Liver (tissue), 9 donors: Measurements from ENCODE around the gene C19orf47. TPM values are rescaled to one million over a fixed set of nuclear protein-coding genes. Genes with fewer than 3 reads are reported as not detected.

ENCODE experiments used
- DNase-seq: peaks from one replicate; pipeline ENCODE4 v3.0.0-alpha.2; 2017; ENCODE audit warnings: low spot score
- H3K27ac ChIP-seq, 2 donors: one replicate each; pipeline ENCODE4 v1.7.0; 2013; ENCODE audit warnings: inconsistent platforms in 2 of 2, low read length in 2 of 2, control low read depth in 1 of 2, low read depth in 1 of 2, mild to moderate bottlenecking in 1 of 2
- H3K27me3 ChIP-seq, 4 donors: one replicate each; pipeline versions ENCODE4 v1.6.1 to v1.7.0; 2013; ENCODE audit warnings: low read length in 3 of 4, inconsistent platforms in 1 of 4, mild to moderate bottlenecking in 1 of 4, moderate library complexity in 1 of 4; ENCODE audit not compliant: control insufficient read depth in 4 of 4, insufficient read depth in 4 of 4
- H3K36me3 ChIP-seq, 4 donors: one replicate each; pipeline versions ENCODE4 v1.6.1 to v1.7.0; 2013; ENCODE audit warnings: low read length in 3 of 4, mild to moderate bottlenecking in 3 of 4, low read depth in 1 of 4, moderate library complexity in 1 of 4; ENCODE audit not compliant: control insufficient read depth in 4 of 4, insufficient read depth in 3 of 4
- H3K4me1 ChIP-seq, 4 donors: one replicate each; pipeline versions ENCODE4 v1.6.1 to v1.7.0; 2013; ENCODE audit warnings: low read length in 3 of 4, mild to moderate bottlenecking in 3 of 4, moderate library complexity in 1 of 4; ENCODE audit not compliant: control insufficient read depth in 4 of 4, insufficient read depth in 4 of 4
- H3K4me3 ChIP-seq, 3 donors: one replicate each; pipeline versions ENCODE4 v1.6.1 to v1.7.0; 2013; ENCODE audit warnings: low read length in 3 of 3, control low read depth in 1 of 3, low read depth in 1 of 3, mild to moderate bottlenecking in 1 of 3
- H3K9ac ChIP-seq, 2 donors: one replicate each; pipeline ENCODE4 v1.7.0; 2013; ENCODE audit warnings: low read length in 2 of 2, mild to moderate bottlenecking in 2 of 2, moderate library complexity in 2 of 2, control low read depth in 1 of 2, low read depth in 1 of 2
- H3K9me3 ChIP-seq, 4 donors: one replicate each; pipeline versions ENCODE4 v1.6.1 to v1.7.0; 2013; ENCODE audit warnings: low read length in 3 of 4; ENCODE audit not compliant: control insufficient read depth in 4 of 4
- CTCF ChIP-seq: fragments of 150-350 bp; IDR thresholded peaks from 2 replicates; pipeline ENCODE4 v1.5.1; 2017; ENCODE audit warnings: improper control_type of control experiment, low read depth, low read length; ENCODE audit not compliant: missing input control
- EGR1 ChIP-seq, 2 donors: IDR thresholded peaks; 2 replicates each; pipeline ENCODE4 v1.6.1; 2016 to 2018; ENCODE audit warnings: antibody characterized with exemption in 2 of 2, low read depth in 2 of 2
- FOXA1 ChIP-seq: IDR thresholded peaks from 2 replicates; pipeline ENCODE4 v1.6.1; 2016; ENCODE audit warnings: antibody characterized with exemption
- FOXA2 ChIP-seq: IDR thresholded peaks from 2 replicates; pipeline ENCODE4 v1.6.1; 2016; ENCODE audit warnings: antibody characterized with exemption
- GABPA ChIP-seq, 2 donors: IDR thresholded peaks in 1 of 2; conservative IDR thresholded peaks in 1 of 2; 2 replicates each; pipeline ENCODE4 v1.6.1; 2016; ENCODE audit warnings: antibody characterized with exemption in 2 of 2, mild to moderate bottlenecking in 1 of 2, moderate library complexity in 1 of 2
- HNF4A ChIP-seq, 2 donors: conservative IDR thresholded peaks; 2 replicates each; pipeline ENCODE4 v1.6.1; 2016; ENCODE audit warnings: antibody characterized with exemption in 2 of 2, mild to moderate bottlenecking in 2 of 2
- HNF4G ChIP-seq: IDR thresholded peaks from 2 replicates; pipeline ENCODE4 v1.6.1; 2016; ENCODE audit warnings: antibody characterized with exemption
- JUND ChIP-seq, 2 donors: IDR thresholded peaks; 2 replicates each; pipeline ENCODE4 v1.6.1; 2016; ENCODE audit warnings: antibody characterized with exemption in 2 of 2
- MAX ChIP-seq: IDR thresholded peaks from 2 replicates; pipeline ENCODE4 v1.6.1; 2016; ENCODE audit warnings: antibody characterized with exemption
- NR2F2 ChIP-seq: IDR thresholded peaks from 2 replicates; pipeline ENCODE4 v1.6.1; 2016; ENCODE audit warnings: antibody characterized with exemption
- RAD21 ChIP-seq, 2 donors: IDR thresholded peaks; 2 replicates each; pipeline ENCODE4 v1.6.1; 2016; ENCODE audit warnings: antibody characterized with exemption in 2 of 2, mild to moderate bottlenecking in 2 of 2
- REST ChIP-seq: IDR thresholded peaks from 2 replicates; pipeline ENCODE4 v1.6.1; 2016; ENCODE audit warnings: antibody characterized with exemption, mild to moderate bottlenecking
- RXRA ChIP-seq, 2 donors: IDR thresholded peaks; 2 replicates each; pipeline ENCODE4 v1.6.1; 2017 to 2018; ENCODE audit warnings: antibody characterized with exemption in 2 of 2, mild to moderate bottlenecking in 1 of 2
- SP1 ChIP-seq: IDR thresholded peaks from 2 replicates; pipeline ENCODE4 v1.6.1; 2018; ENCODE audit warnings: antibody characterized with exemption, mild to moderate bottlenecking
- TAF1 ChIP-seq: conservative IDR thresholded peaks from 2 replicates; pipeline ENCODE4 v1.6.1; 2016; ENCODE audit warnings: antibody characterized with exemption, mild to moderate bottlenecking
- YY1 ChIP-seq: IDR thresholded peaks from 2 replicates; pipeline ENCODE4 v1.6.1; 2016; ENCODE audit warnings: antibody characterized with exemption, mild to moderate bottlenecking
- ZBTB33 ChIP-seq: IDR thresholded peaks from 2 replicates; pipeline ENCODE4 v1.6.1; 2016; ENCODE audit warnings: antibody characterized with exemption
- WGBS: extraction: QIAGEN DNeasy Blood & Tissue Kit; methylation state at CpG from one replicate; pipeline ENCODE4 v1.1.7; 2013; 5-methylcytosine and 5-hydroxymethylcytosine counted together
- polyA plus RNA-seq, 2 donors: library from polyadenylated mRNA; stranded (reverse) in 1 of 2; unstranded in 1 of 2; fragments of 200-250 nt in 1 of 2; fragments of >200 nt in 1 of 2; fragmentation: Nextera tagmentation in 1 of 2; extraction: Ambion mirVana in 1 of 2; gene quantifications; one replicate each; pipeline versions ENCODE4 v1.2.1 to v1.2.3, GENCODE V29; 2013 to 2015
- total RNA-seq, 2 donors: library from RNA; depleted of rRNA; stranded (reverse); fragments of >200 nt; gene quantifications; one replicate each; pipeline ENCODE4 v1.2.3, GENCODE V29; 2014
- donor health status: healthy.
- donor health status: healthy.
- donor health status: healthy.
- donor health status: healthy.
- donor health status: healthy.

Gene C19orf47
- total and polyA plus RNA-seq, 4 donors: 3.9 to 6.0 (median 5.0) TPM

- H3K9ac ChIP-seq: no peak overlapping the region
- no peaks in the 10 kb centered on the region for H3K27me3 ChIP-seq
- 70% methylated on average over 4 of the region's 4 CpGs for WGBS
- peaks cover 0 to 12% (median 3%) of the 10 kb centered on the region in 4 donors for H3K4me1 ChIP-seq
- no peaks in the 10 kb centered on the region for H3K9me3 ChIP-seq
- TF ChIP-seq HNF4G (no peak), ZBTB33 (no peak), HNF4A (conservative IDR thresholded peaks at IDR 0.05) (no peak), TAF1 (no peak), YY1 (no peak), REST (no peak), SP1 (no peak), MAX (no peak), NR2F2 (no peak), EGR1 (IDR thresholded peaks at IDR 0.05; ENCODE audit: low read depth in 2 of 2) (no peak), FOXA2 (no peak), RXRA (IDR thresholded peaks at IDR 0.05) (no peak), RAD21 (IDR thresholded peaks at IDR 0.05) (no peak), JUND (IDR thresholded peaks at IDR 0.05) (no peak), CTCF (no peak)
- no peaks in the 10 kb centered on the region for H3K36me3 ChIP-seq
- no peak overlapping the region for H3K27ac ChIP-seq
- DNase-seq: no peak
- H3K4me3 ChIP-seq: no peak overlapping the region
Observed at GRCh38 chr19:40304306-40304705, 43.9 kb downstream of the C19orf47 start.

GRCh38 chr19:40303765-40304164, 44.4 kb downstream of the C19orf47 start:
- H3K36me3 ChIP-seq: no peaks in the 10 kb centered on the region
- no peak for DNase-seq
- no peak overlapping the region for H3K27ac ChIP-seq
- no peak for TF ChIP-seq JUND (IDR thresholded peaks at IDR 0.05)
- no peak for TF ChIP-seq CTCF
- TF ChIP-seq FOXA2: no peak
- no peak for TF ChIP-seq EGR1 (IDR thresholded peaks at IDR 0.05; ENCODE audit: low read depth in 2 of 2)
- no peak for TF ChIP-seq HNF4A (conservative IDR thresholded peaks at IDR 0.05)
- no peak for TF ChIP-seq TAF1
- no peak for TF ChIP-seq GABPA (IDR thresholded peaks at IDR 0.05 in 1 of 2, conservative IDR thresholded peaks at IDR 0.05 in 1 of 2)
- no peak for TF ChIP-seq YY1
- no peak for TF ChIP-seq FOXA1
- H3K27me3 ChIP-seq: no peaks in the 10 kb centered on the region
- H3K4me1 ChIP-seq: peaks cover 0 to 12% (median 3%) of the 10 kb centered on the region in 4 donors
- 93% methylated on average over 2 of the region's 2 CpGs for WGBS
- no peak overlapping the region for H3K4me3 ChIP-seq
- no peaks in the 10 kb centered on the region for H3K9me3 ChIP-seq
- H3K9ac ChIP-seq: no peak overlapping the region
